CD4-positive, alpha-beta T cell treated with Interferon gamma for 1 hour (primary cell): Measurements from ENCODE around the gene DUSP5.
"Not testable (repeated sequence)": the region's sequence is repeated elsewhere in the genome, so short reads cannot be mapped to it uniquely, and the experiment has no call there.

Experiments
- DNase-seq: peaks from one replicate; pipeline ENCODE4 v3.0.0-alpha.2; 2020

The DUSP5 gene

DNA sequence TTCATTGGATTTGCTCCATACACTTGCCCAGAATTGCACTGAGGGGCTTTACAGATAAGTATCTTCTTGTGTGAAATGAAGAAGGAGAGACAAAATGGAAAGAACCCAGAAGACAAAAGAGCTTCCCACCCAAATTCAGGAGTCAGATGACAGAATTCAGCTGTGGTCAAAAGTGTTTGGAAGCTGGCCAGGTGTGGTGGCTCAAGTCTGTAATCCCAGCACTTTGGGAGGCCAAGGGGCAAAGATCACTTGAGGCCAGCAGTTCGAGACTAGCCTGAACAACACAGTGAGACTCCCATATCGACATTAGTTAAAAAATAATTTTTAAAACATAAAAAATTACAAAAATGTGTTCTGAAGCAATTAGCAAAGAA, 27.1 kb downstream of the DUSP5 start:
- DNase-seq, result no peak

DNA sequence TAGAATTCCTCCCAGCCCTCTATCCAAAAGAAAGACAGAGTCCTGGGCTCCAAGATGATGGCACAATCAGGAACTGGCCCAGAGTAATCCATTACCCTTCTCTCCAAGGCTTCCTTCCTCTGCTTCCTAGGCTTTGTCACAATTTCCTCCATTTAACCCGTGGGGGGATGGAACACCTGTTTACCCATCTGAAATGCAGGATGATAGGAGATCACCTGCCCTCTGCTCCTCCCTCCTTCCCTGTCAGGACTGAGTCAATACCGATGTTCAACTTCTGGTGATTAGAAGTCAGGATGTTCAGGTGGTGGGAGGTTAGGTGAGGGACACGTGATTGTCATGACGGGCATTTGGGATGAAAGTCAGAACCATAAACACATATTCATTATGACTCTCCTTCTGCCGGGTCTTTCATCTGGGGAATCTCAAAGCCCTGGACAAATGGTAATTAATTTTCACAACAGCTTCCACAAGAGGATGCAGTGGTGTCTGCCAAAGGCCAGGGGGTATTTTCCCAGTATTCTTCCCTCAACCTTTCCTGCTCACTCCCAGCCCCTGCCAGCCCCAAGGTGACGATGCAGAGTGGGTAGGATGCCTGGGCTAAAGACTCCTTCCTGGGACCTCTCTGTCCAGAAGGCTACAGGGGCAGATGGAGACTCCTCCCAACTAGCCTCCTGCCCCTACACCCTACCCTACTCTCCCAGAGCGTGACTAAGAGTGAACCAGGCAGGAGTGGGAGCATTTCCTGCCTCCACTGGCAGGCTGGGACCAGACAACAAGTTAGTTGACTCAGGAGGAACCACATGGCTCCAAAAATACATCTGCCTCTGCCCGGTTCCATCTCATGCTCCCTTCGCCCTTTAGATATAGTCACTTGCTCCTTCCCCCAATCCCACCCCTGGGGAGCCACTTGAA, 27.9 kb downstream of the DUSP5 start:
- no peak for DNase-seq

DNA sequence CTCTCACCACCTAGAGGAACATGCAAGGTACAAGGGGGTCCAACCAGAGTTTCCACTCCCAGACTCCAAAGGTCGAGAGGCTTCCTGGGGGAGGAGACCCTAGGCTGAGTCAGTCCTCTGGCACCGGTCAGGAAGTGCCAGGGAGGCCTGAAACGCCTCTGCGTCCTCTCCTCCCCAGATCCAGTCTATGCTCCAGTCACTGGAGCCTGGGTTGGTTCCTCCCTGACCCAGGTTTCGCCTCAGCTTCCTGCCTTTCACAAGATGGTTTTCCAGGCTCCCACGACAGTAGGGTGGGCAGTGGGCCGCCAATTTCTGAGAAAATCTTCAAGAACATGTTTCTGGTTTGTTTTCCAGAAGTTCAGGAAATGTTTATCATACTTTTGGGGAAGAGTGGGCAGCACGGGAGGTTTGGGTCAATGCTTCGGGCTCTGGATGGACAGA, 30.0 kb downstream of the DUSP5 start:
- DNase-seq, result no peak

DNA sequence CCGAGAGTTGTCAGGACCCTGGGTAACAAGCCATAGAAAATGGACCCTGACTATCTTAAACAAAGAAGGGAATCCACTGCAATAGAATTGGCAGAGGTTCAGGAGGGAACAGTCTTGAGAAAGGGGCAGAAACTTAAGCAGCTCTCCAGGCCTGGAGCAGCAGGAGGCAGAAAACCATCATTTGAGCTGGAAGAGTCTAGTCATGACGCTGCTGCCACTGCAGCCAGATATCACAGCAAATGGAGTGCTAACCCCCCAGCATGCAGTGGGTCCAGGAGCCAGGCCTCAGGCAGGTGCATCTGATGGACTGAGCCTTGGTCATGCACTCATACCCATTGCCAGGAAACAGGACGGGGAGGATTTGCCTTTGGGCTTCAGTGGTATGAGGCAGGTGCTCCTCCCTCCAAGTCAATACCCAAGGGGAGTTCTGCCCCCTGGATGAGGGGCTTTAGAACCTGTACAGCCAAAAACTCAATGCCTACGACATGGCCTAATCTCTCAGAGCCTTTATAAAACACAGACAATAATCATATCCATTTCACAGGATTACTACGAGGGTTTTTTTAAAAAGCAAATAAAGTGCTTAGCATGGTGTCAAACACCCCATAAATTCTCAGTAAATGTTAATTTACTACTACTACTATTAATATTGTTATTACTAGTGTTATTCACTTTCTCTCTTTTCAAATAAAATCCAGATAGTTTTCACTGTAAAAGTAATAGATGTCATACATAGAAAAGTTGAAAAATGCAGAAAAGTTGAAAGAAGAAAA, 30.7 kb downstream of the DUSP5 start:
- DNase-seq, result no peak

DNA sequence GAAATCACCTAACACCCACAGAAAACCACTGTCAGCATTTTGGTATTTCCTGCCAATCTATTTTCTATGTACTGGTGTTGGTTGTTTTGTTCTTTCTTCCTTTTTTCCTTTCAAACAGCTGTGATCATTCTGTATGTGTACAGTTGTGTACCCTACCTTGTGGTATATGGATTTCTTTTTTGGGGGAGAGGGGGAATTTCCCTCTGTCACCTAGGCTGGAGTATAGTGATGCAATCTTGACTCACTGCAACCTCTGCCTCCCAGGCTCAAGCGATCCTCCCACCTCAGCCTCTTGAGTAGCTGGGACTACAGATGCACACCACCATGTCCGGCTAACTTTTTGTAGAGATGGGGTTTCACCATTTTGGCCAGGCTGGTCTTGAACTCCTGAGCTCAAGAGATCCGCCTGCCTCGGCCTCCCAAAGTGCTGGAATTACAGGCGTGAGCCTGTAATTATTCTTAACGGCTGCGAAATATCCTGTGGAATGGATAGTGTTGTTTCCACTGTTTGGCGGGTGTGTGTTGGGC, 31.4 kb downstream of the DUSP5 start:
- DNase-seq, result not testable (repeated sequence)

DNA sequence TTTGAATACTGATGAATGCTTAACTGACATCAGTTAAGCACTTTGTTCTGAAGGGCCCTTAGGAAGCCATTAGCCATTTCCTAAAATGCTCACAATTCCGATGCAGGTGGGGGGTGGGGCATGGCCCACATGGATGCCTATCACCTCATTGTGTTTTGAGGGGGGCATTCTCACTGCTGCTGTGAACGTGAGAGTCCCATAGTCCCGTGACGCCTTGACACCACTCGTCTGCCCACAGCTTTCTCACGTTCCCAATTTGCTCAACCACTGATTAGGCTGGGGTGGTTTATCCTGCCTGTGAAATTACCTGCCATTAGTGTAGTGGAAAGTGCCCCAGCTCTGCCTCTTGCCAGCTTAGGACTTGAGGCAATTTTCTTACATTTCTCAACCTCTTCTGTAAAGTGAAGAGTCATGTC, 31.9 kb downstream of the DUSP5 start:
- DNase-seq, result peak; percentile 19

DNA sequence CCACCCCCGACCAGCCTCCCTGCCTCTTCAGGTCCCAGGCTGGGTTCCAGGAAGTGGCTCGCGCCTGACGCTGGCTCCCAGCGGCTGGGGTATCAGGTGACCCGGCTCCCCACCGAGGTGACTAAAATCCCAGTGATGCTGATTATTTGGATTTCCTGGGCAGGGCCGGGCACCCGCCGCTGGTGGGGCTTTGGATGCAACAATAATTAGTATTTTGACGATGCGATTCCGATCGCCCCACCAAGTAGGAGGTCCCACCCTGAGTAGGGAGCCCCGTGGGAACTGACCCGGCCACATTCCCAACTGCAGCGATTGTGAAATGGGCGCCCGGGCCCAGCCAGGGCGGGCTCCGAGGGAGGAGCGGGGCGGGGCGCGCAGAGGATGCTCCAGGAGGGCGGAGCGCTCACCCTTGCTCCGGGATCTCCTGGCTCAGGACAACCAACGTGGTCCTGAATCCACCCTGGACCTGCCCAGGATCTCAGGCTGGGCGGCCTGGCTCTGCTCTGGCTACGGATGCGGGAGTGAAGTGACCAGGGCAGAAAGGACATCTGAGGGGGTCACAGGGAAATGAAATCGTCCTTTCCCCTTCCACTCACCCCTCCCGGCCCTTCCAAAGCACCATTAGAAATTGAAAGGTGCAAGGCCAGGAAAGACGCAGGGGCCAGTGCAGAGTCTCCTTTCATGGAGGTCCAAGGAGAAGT, 32.6 kb downstream of the DUSP5 start:
- DNase-seq, result no peak

DNA sequence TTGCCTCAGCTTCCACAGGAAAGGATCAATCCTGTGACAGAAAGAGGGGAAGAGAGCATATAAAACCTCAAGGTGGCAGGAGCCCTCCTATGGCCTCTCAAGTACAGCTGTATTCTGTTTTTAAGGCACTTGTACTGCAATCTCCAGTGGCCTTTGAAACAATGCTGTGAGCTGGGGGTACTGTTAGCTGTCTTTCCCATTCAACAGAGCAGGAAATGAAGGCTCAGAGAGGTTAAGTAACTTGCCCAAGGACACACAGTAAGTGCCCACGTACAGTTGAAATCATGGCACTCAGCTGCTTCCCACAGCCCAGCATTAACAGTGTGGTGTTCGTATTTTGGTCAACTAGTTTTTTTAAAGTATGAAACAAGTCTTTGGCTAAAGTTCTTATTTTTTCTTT, 34.0 kb downstream of the DUSP5 start:
- DNase-seq, result no peak

DNA sequence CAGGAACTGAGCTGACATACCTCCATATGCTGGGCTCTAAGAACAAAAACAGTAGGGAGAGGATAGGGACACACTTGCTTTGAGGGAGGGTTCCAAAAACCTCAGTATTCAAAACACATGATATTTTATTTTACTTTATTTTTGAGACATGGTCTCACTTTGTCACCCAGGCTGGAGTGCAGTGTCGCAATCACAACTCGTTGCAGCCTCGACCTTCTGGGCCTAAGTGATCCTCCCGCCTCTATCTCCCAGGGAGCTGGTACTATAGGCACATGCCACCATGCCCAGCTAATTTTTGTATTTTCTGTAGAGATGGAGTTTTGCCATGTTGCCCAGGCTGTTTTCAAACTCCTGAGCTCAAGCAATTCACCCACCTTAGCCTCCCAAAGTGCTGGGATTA, 34.9 kb downstream of the DUSP5 start:
- DNase-seq, result not testable (repeated sequence)

DNA sequence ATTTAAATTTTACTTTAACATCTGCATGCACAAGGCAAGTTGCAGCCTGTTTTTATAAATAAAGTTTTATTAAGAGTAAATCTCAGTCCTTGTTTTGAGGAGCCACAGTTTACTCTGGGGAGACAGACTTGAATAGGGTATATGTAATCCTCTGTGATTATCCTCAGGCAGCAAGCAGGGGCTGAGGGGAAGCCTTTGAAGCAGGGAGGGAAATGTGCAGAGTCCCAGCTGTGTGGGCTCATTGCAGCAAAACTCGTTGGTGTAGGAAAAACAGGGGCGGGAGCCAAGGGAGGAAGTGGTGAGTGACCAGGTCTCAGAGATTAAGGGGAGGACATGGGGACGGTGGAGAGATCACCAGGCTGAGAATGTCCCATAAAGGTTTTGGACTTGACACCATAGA, 35.4 kb downstream of the DUSP5 start:
- DNase-seq, result no peak

DNA sequence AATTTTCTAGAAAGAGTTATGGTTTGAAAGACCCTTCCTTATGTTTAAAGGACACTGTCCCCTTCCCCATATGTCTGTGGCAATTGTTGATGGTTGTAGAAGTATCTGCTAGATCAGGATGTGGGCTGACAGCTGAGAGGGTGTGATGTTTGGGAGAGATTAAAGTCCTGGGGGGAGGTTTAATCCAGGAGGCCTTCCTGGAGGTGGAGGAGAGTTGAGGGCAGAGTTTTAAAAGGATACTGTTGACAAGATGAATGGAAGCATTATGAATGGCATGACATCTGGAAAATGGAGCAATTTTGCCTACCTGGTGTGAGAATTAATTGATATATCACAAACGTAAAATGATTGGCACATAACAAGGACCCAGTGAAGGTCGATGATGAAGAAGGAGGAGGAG, 36.9 kb downstream of the DUSP5 start:
- DNase-seq, result no peak

DNA sequence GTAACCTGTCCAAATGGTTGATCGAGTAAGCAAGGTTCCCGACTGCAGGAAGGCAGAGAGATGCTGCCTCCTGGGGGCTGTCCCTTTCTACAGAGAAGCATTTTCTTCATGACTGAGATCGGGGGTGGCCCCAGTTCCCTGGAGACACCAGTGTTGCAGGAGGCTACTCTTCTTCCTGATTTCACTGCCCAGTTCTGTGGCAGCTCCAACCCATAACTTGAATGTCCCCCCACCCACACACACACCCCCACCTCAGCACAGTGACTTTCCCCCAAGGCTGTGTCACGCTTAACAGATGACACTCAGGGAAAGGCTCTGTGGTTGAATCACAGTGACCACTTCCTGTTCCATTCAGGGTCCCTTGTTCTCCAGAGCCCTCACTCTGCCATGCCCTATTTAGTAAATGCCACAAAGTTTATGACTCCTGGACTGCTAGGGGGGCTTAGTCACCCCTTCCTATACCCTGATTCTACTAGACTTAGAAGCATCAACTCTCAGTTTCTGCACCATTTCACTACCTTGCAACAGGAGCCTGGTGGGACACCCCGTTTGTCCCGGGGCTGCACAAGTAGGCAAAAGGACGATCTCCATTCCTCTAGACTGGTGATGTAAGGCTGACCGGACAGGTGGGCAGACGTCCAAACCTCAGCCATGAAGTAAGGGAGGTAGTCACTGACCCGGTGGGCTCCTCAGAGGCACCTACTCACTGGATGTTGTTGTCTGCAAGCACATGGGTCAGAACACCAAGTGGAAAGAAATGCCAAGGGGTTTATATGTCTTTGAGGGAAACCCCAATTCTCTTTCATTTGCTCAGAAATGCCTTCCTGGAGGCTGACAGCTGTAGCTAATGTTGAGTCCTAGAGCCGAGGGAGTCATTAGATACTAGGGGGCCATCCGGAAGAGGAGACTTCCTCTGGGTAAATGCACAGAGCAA, 38.5 kb downstream of the DUSP5 start:
- peak; percentile 62 for DNase-seq

DNA sequence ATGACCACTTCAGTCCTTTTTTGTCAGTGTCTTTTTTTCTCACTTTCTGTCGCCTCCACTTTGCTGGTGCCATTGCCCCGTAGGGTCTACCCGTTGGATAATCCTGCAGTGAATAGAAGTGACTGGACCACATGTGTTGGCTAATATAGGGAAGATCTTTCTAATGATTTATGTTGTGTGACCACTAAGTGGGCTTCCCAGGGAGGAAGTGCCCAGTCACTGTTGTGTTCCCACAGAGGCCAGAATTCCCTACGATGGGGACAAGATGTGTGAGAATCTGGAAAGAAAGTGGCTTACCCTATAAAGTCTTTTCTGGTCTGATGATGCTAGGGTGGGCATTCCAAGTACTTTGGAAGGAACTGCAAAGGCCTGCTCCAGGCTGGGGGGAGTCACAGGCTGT, 41.4 kb downstream of the DUSP5 start:
- no peak for DNase-seq

DNA sequence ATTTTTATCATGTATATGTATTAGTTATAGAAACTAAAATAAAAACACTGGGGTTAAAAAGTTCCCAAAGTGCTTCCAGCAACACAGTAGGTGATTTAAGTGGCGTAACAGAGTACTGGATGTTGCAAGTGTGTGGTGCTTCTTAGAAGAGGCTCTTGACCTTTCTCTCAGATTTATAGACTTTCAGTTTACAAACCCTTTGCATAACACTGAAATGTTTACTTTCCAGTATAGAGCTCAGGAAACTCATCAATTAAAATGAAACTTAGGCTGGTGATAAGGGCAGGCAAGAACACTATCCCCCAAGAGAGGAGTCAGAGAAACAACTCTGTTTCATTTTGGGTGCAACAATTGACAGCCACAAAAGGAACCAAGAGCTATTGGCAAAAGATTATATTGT, 42.3 kb downstream of the DUSP5 start:
- DNase-seq, result no peak

DNA sequence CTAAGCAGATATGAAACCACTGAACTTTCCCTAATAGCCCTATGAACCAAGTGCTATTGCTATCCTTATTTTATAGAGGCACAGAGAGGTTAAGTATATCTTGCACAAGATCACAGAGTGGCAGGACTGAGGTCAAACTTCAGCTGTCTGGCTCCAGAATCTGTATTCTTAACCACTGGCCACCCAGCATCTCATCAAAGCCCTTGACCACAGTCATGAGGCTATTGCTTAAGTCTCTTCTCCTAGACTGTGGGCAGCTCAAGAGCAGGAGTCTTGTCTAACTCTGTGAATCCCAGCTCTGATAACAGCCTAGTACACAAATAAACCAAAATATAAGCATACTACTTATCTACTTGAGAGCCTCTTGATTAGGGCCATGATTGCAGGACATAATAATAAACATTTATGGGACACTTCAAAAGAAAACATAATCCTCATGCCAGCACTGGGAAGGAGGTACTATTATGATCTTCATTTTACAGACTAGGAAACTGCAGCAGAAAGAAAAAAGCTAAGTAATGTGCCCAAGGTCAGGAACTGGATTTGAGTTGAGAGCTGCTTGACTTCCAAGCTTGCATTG, 47.3 kb downstream of the DUSP5 start:
- no peak for DNase-seq

DNA sequence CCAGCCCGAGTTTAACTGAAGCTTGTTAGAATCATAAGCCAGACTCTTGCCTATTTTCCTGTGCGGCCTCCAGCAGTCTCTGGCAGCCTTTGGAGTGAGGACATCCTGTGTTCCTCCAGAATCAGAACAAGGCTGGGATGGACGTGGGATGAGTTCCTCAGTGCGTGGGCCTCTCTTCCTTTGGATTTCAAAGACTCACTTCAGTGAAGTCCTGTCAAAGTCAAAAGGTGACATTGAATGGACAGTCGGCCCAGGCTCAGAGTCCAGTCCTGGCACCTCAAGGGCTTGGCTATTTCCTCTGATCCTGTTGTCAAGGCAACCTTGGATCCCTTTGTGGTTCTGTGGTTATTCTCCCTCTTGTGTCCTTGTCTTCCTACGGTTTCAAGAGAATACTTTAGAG, 48.4 kb downstream of the DUSP5 start:
- no peak for DNase-seq

DNA sequence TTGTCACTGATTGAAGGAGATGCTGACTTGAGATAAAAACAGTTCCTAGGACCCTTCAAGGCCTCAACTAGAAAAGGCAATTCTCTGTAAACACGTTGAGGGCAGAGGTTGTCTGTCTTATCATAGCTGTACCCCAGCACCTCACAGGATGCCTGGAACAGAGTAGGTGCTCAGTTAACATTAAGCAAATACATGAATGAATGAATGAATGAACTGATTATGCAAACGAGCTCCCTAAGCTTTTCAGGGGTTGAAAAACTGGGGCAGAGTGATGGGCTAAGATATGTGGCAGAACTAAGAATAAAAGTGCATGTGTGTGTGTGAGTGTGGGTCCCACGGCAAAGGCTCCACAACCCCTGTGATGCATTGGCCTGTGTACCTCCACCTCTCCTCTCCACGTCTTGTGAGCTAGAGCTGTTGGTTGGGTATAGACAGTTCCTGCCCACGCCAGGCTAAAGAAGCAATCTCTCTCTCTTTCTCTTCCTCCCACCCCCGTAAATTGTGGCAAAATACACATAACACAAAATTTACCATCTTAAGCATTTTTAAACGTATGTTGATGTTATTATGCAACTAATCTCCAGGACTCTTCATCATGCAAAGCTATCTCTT, 48.9 kb downstream of the DUSP5 start:
- DNase-seq, result no peak

DNA sequence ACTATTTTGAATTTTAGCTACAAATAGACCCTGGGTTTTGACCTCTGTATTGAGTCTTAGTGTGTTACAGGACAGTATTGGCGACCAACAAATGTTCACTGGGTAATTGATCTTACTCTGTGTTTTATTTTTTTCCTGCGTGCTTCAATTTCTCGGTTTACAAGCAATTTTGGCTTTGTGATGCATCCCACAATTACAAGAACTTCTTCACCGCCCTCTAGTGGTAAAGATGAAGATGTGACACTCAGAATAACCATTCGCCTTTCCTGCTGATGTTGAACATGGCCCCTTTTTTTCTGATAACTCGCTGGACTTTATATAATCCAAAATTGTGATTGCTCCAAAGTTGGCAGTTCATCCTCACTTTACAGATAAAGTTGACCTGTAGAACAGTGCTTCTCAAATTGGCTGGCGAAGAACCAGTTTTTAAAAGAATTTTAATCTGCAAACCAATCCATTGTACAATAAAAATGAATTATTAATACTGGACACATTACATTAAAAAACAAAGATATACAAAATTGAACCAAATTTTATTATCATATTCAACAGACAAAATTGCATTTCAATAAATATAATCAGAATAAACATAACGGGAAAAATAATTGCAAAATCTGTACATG, 49.5 kb downstream of the DUSP5 start:
- DNase-seq, result no peak

DNA sequence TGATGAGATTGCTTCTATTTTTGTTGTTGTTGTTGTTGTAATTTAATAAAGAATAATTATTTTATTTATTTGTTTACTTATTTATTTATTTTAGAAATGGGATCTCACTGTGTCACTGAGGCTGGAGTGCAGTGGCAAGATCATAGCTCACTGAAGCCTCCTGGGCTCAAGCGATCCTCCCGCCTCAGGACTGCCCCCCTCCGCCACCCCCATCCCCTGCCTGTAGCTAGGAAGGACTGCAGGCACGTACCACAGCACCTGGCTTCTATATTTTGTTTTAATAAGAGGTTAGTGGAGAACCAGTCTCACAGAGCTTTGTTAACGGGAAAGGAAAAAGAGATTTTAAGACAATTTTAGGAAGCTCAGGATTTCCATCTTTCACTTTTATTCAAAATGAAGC, 50.3 kb downstream of the DUSP5 start:
- DNase-seq, result no peak

DNA sequence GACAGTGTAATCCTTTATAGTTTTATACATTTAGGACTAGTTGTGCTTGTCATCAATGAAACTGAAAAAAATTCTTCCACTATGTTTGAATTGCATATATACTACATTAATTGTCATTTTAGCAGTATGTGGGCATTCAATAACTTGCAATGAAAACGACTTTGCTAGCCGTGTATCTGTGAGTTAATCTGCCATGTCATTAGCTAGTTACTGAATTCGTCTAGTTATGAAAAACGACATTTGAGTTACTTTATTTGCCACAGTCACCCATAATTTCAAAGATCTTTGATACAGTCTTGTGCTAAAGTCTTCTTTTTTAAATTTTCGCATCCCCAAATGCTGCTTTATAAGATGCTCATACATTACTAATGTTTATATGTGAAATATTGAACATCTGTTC, 51.5 kb downstream of the DUSP5 start:
- no peak for DNase-seq

DNA sequence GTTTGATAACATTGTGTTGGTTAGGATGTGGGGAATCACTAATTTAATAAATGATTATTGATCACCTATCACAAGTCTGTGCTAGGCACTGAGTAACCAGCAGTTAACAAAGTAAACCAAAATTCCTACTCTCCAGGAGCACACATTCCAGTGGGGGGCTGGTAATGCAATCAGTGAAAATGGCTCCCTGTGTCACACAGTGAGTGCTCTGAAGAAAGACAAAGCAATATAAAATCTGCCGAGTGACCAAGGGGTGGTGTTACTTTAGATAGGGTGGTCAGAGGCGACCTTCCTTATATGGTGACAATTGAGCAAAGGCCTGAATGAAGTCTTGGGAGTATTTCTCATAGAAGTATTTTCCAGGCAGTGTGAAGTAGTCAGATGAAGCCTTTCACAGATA, 56.2 kb downstream of the DUSP5 start:
- no peak for DNase-seq
